ENCODE data around the gene ATP5MC2.

DNA sequence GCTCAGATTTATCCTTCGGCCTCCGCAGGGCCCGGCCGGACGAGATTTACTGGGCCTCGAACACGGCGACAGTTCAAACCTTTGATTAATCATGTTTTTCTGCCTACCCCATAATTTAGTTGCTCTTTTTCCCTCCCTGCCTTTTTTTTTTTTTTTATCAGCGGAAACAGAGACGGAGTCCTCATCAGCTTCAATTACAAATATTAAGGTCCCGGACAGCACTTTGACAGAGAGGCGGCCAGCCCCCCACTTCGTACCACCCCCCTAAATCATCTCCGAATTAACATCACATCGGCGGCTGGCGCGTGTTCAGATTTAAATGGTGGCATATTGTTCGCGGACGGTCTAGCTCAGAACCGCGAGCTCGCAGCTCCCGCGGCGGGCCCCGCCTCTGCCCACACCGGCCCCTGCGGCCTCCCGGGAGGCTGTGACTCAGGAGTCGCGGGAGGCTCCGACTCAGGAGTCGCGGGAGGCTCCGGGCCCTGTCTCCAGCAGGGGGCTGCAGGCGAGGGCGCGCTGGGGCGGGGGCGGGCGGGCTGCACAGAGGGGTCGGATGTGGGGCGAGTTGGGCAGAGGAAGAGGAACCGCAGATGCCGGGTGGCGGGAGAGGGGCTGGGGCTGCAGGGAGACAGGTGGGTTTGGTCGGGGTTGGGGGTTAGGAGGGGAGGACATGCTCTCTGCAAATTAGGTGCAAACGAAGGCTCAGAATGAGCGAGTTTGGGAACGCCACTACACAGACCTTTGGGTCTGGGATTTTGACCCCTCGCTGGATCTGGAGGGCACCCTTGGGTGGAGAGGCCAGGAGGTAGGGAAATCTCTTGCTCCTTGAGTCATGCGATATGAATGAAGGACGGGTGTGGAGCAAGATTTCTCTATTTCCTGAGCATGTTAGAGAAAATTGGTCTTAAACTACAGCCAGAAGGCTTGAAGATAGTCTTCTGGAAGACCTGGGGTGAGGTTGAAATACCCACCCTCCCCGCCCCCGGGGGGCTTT is 19.6 kb upstream of the ATP5MC2 start:
- TF ChIP-seq GTF2F1 (IDR thresholded peaks at IDR 0.05; ENCODE audit: low read depth, low read length) = no peak
- TF ChIP-seq, protein P1, sequence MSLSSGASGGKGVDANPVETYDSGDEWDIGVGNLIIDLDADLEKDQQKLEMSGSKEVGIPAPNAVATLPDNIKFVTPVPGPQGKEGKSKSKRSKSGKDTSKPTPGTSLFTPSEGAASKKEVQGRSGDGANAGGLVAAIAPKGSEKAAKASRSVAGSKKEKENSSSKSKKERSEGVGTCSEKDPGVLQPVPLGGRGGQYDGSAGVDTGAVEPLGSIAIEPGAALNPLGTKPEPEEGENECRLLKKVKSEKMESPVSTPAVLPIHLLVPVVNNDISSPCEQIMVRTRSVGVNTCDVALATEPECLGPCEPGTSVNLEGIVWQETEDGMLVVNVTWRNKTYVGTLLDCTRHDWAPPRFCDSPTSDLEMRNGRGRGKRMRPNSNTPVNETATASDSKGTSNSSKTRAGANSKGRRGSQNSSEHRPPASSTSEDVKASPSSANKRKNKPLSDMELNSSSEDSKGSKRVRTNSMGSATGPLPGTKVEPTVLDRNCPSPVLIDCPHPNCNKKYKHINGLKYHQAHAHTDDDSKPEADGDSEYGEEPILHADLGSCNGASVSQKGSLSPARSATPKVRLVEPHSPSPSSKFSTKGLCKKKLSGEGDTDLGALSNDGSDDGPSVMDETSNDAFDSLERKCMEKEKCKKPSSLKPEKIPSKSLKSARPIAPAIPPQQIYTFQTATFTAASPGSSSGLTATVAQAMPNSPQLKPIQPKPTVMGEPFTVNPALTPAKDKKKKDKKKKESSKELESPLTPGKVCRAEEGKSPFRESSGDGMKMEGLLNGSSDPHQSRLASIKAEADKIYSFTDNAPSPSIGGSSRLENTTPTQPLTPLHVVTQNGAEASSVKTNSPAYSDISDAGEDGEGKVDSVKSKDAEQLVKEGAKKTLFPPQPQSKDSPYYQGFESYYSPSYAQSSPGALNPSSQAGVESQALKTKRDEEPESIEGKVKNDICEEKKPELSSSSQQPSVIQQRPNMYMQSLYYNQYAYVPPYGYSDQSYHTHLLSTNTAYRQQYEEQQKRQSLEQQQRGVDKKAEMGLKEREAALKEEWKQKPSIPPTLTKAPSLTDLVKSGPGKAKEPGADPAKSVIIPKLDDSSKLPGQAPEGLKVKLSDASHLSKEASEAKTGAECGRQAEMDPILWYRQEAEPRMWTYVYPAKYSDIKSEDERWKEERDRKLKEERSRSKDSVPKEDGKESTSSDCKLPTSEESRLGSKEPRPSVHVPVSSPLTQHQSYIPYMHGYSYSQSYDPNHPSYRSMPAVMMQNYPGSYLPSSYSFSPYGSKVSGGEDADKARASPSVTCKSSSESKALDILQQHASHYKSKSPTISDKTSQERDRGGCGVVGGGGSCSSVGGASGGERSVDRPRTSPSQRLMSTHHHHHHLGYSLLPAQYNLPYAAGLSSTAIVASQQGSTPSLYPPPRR (CRISPR knock-in tag; IDR thresholded peaks at IDR 0.05; ENCODE audit: borderline replicate concordance) = no peak
- TF ChIP-seq POLR2AphosphoS5 (IDR thresholded peaks at IDR 0.05; ENCODE audit: control insufficient read depth, insufficient read depth, low read depth, low read length) = no peak
- TF ChIP-seq NR3C1 (CRISPR knock-in tag; IDR thresholded peaks at IDR 0.05) = no peak
- TF ChIP-seq ZBTB7A (IDR thresholded peaks at IDR 0.05; ENCODE audit: borderline replicate concordance, control insufficient read depth, low read depth, low read length) = no peak; the same call in 1 of the 2 replicates
- TF ChIP-seq CHD2 (IDR thresholded peaks at IDR 0.05; ENCODE audit: low read depth, low read length) = no peak
- TF ChIP-seq, protein P2, sequence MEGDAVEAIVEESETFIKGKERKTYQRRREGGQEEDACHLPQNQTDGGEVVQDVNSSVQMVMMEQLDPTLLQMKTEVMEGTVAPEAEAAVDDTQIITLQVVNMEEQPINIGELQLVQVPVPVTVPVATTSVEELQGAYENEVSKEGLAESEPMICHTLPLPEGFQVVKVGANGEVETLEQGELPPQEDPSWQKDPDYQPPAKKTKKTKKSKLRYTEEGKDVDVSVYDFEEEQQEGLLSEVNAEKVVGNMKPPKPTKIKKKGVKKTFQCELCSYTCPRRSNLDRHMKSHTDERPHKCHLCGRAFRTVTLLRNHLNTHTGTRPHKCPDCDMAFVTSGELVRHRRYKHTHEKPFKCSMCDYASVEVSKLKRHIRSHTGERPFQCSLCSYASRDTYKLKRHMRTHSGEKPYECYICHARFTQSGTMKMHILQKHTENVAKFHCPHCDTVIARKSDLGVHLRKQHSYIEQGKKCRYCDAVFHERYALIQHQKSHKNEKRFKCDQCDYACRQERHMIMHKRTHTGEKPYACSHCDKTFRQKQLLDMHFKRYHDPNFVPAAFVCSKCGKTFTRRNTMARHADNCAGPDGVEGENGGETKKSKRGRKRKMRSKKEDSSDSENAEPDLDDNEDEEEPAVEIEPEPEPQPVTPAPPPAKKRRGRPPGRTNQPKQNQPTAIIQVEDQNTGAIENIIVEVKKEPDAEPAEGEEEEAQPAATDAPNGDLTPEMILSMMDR (IDR thresholded peaks at IDR 0.05 in 2 of 3, conservative IDR thresholded peaks at IDR 0.05 in 1 of 3; ENCODE audit: insufficient read depth in 2 of 3, low read depth in 1 of 3, low read length in 3 of 3) = no peak
- no peak for TF ChIP-seq PTBP1 (IDR thresholded peaks at IDR 0.05; ENCODE audit: low read depth, low read length)
- no peak for TF ChIP-seq SIRT6 (IDR thresholded peaks at IDR 0.05; ENCODE audit: low read depth, low read length)
- TF ChIP-seq TCF7L2 (IDR thresholded peaks at IDR 0.05; ENCODE audit: low read depth, low read length) = no peak
- TF ChIP-seq ZNF766 (CRISPR knock-in tag; conservative IDR thresholded peaks at IDR 0.05) = no peak
- TF ChIP-seq TARDBP (IDR thresholded peaks at IDR 0.05) = no peak
- no peak for TF ChIP-seq ZNF436 (CRISPR knock-in tag; IDR thresholded peaks at IDR 0.05)

Measured in K562 (cell line).